ENCODE results near the gene TPD52L2.

- TF ChIP-seq CTCF (IDR thresholded peaks at IDR 0.05) (no peak), POLR2A (IDR thresholded peaks at IDR 0.05) (no peak)
These were observed 9.0 kb upstream of the TPD52L2 start for GRCh38 chr20:63856098-63856511.
